CD14-positive monocyte (primary cell): ENCODE data around the gene MYADML2. TPM values are rescaled to one million over a fixed set of nuclear protein-coding genes. Genes with fewer than 3 reads are reported as not detected.

Experiments
- DNase-seq, 3 donors: peaks; one replicate each; pipeline ENCODE4 v3.0.0-alpha.2; 2011 to 2022
- H2AFZ ChIP-seq: 2 replicates; pipeline ENCODE4 v1.6.0; 2012; ENCODE audit warnings: mild to moderate bottlenecking, low read depth, low read length, inconsistent platforms; ENCODE audit not compliant: insufficient read depth, poor library complexity, severe bottlenecking
- H3K27ac ChIP-seq, 2 donors: 1 replicate in 1 of 2; 2 replicates in 1 of 2; pipeline ENCODE4 v1.5.1; 2012 to 2013; ENCODE audit warnings: low read length in 2 of 2, control low read depth in 1 of 2, inconsistent platforms in 1 of 2, low read depth in 1 of 2, mild to moderate bottlenecking in 1 of 2
- H3K27me3 ChIP-seq, 2 donors: one replicate each; pipeline versions ENCODE4 v1.6.0 to v1.6.1; 2011 to 2013; ENCODE audit warnings: low read length in 2 of 2; ENCODE audit not compliant: control insufficient read depth in 2 of 2, insufficient read depth in 2 of 2
- H3K36me3 ChIP-seq, 2 donors: replicated peaks in 1 of 2; 1 replicate in 1 of 2; 2 replicates in 1 of 2; pipeline versions ENCODE4 v1.5.1 to v1.6.1; 2012 to 2013; ENCODE audit warnings: low read length in 2 of 2, control low read depth in 1 of 2, inconsistent platforms in 1 of 2, mild to moderate bottlenecking in 1 of 2; ENCODE audit not compliant: insufficient read depth in 2 of 2, control insufficient read depth in 1 of 2
- H3K4me1 ChIP-seq, 2 donors: 1 replicate in 1 of 2; 2 replicates in 1 of 2; pipeline versions ENCODE4 v1.5.1 to v1.6.1; 2012 to 2013; ENCODE audit warnings: low read length in 2 of 2, control low read depth in 1 of 2, inconsistent platforms in 1 of 2, mild to moderate bottlenecking in 1 of 2, moderate library complexity in 1 of 2; ENCODE audit not compliant: insufficient read depth in 2 of 2, control insufficient read depth in 1 of 2
- H3K4me2 ChIP-seq: replicated peaks from 2 replicates; pipeline ENCODE3; 2012; ENCODE audit warnings: low read length, moderate library complexity, mild to moderate bottlenecking; ENCODE audit not compliant: poor library complexity, severe bottlenecking; ENCODE audit errors: extremely low read depth
- H3K4me3 ChIP-seq, 3 experiments: fragments of 200-600 bp in 1 of 3; sonication (generic) in 1 of 3; replicated peaks in 1 of 3; 1 replicate in 2 of 3; 2 replicates in 1 of 3; pipeline ENCODE4 v1.5.1; 2011 to 2013; ENCODE audit warnings: low read length in 3 of 3, mild to moderate bottlenecking in 3 of 3, control low read depth in 2 of 3, low read depth in 2 of 3, inconsistent platforms in 1 of 3, moderate library complexity in 1 of 3
- H3K79me2 ChIP-seq: 2 replicates; pipeline ENCODE4 v1.6.0; 2012; ENCODE audit warnings: mild to moderate bottlenecking, control low read depth, inconsistent platforms, low read length, moderate library complexity; ENCODE audit not compliant: insufficient read depth
- H3K9ac ChIP-seq: 2 replicates; pipeline ENCODE4 v1.6.0; 2017; ENCODE audit warnings: low read length, mild to moderate bottlenecking; ENCODE audit not compliant: insufficient read depth, poor library complexity, severe bottlenecking
- H3K9me3 ChIP-seq, 2 donors: replicated peaks in 1 of 2; 1 replicate in 1 of 2; 2 replicates in 1 of 2; pipeline versions ENCODE4 v1.5.1 to v1.6.1; 2012 to 2013; ENCODE audit warnings: low read length in 2 of 2, control low read depth in 1 of 2; ENCODE audit not compliant: control insufficient read depth in 1 of 2, insufficient read depth in 1 of 2
- H4K20me1 ChIP-seq: 2 replicates; pipeline ENCODE4 v1.6.0; 2012; ENCODE audit warnings: mild to moderate bottlenecking, low read length, control low read depth, moderate library complexity; ENCODE audit not compliant: insufficient read depth
- H3K27ac Mint-ChIP-seq, 7 donors: one replicate each; pipeline ENCODE4 v1.8.0; 2020; ENCODE audit warnings: mild to moderate bottlenecking in 7 of 7, mixed read lengths in 7 of 7, moderate library complexity in 6 of 7, inconsistent platforms in 2 of 7
- H3K27me3 Mint-ChIP-seq, 3 donors: one replicate each; pipeline ENCODE4 v1.8.0; 2021 to 2022; ENCODE audit warnings: low read depth in 3 of 3, mild to moderate bottlenecking in 3 of 3, mixed read lengths in 3 of 3, moderate library complexity in 3 of 3, inconsistent platforms in 1 of 3
- H3K36me3 Mint-ChIP-seq, 2 donors: one replicate each; pipeline ENCODE4 v1.8.0; 2020; ENCODE audit warnings: mixed read lengths in 2 of 2, inconsistent platforms in 1 of 2, mild to moderate bottlenecking in 1 of 2
- H3K4me1 Mint-ChIP-seq: one replicate; pipeline ENCODE4 v1.8.0; 2020; ENCODE audit warnings: mild to moderate bottlenecking, mixed read lengths
- H3K4me3 Mint-ChIP-seq, 2 donors: one replicate each; pipeline ENCODE4 v1.8.0; 2020; ENCODE audit warnings: mild to moderate bottlenecking in 2 of 2, mixed read lengths in 2 of 2, moderate library complexity in 1 of 2
- H3K9me3 Mint-ChIP-seq, 7 donors: one replicate each; pipeline ENCODE4 v1.8.0; 2020 to 2022; ENCODE audit warnings: mixed read lengths in 7 of 7, mild to moderate bottlenecking in 6 of 7, moderate library complexity in 6 of 7, inconsistent platforms in 2 of 7
- WGBS: methylation state at CpG from one replicate; pipeline ENCODE4 v1.1.5; 2013; ENCODE audit warnings: missing lambda C conversion rate; ENCODE audit not compliant: insufficient coverage; 5-methylcytosine and 5-hydroxymethylcytosine counted together
- intact Hi-C, 2 donors: fragments of 100-400 bp; cut with micrococcal nuclease; formaldehyde crosslinking; loops; one replicate each; pipeline versions ENCODE4 v1.15.0 to v1.15.1; 2023
- polyA plus RNA-seq, 3 donors: library from polyadenylated mRNA; depleted of rRNA in 1 of 3; unstranded in 2 of 3; stranded (reverse) in 1 of 3; fragments of 300-500 nt in 2 of 3; fragments of >200 nt in 1 of 3; fragmentation: Illumina TruSeq in 2 of 3; gene quantifications; 1 replicate in 2 of 3; 2 replicates in 1 of 3; pipeline ENCODE4 v1.2.3, GENCODE V29; 2012 to 2021
- TF ChIP-seq, protein P1 (sequence below): fragments of 200-600 bp; IDR thresholded peaks from one replicate; pipeline ENCODE4 v1.8.0; 2022; ENCODE audit warnings: antibody characterized with exemption, mild to moderate bottlenecking

MYADML2 gene
- polyA plus RNA-seq, 3 donors, result not detected

DNA sequence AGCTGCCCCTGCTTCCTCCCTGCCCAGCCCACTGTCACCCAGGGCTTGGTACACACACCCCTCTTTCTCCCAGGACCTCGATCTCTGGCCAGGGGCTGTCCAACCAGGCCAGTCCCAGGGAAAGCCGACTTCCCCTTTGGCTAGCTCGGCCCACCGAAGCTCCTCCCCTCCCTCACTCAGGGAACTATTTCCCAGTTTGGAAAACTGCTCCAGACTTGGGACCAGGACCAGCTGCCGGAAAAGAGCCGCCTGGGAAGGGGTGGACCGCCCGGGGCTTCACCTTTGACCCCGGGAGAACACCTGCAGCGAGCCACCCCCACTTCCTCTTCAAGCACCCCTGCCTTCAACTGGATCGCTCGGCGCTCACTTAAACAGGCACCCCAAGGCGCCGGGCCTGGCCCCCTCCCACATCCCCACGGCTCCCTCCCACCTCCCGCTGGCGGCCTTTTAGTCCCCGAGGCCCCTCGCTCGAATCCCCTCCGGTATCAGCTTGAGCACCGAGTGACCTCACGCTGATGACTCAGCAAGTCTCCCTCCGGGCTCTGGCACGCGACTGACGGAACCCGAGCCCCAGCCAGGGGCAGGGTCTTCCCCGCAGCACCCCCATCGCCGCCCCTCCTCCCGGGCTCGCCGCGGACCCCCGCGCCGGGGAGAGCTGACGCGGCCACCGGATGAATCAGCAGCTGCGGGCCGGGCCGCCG, 20.4 kb downstream of the MYADML2 start:
- Mint-ChIP-seq H3K4me3 (peak overlapping the region; percentile 91 to 93), H3K4me1 (peaks cover 55% of the 10 kb centered on the region), H3K27ac (peak overlapping the region; percentile 97 to 98 (median 98)), H3K9me3 (peaks cover 0 to 3% (median 0%) of the 10 kb centered on the region in 7 donors), H3K36me3 (peaks cover 8 to 11% of the 10 kb centered on the region in 2 donors), H3K27me3 (peaks cover 25 to 37% (median 28%) of the 10 kb centered on the region in 3 donors)
- H3K4me1 ChIP-seq, result peaks cover 60 to 67% of the 10 kb centered on the region in 2 donors
- H3K9ac ChIP-seq, result peak overlapping the region; percentile 99
- no peak overlapping the region for H2AFZ ChIP-seq
- peaks cover 3 to 4% of the 10 kb centered on the region in 2 donors for H3K36me3 ChIP-seq
- H4K20me1 ChIP-seq, result peaks cover 48% of the 10 kb centered on the region
- peak overlapping the region; percentile 95 to 99 for H3K27ac ChIP-seq
- H3K79me2 ChIP-seq, result peaks cover 56% of the 10 kb centered on the region
- peak overlapping the region; percentile 70 to 81 (median 74) for H3K4me3 ChIP-seq
- intact Hi-C loops, result loop anchor here in 1 of 2 donors (5.0 kb wide), 2 partner anchors 51 to 54 kb away; partner anchors contain the start of genes ARHGDIA and ASPSCR1
- peaks cover 9 to 35% of the 10 kb centered on the region in 2 donors for H3K27me3 ChIP-seq
- H3K9me3 ChIP-seq, result no peaks in the 10 kb centered on the region
- H3K4me2 ChIP-seq, result peak overlapping the region; percentile 90
- DNase-seq, result peak; percentile 88 to 96 (median 89)
- TF ChIP-seq, protein P1, sequence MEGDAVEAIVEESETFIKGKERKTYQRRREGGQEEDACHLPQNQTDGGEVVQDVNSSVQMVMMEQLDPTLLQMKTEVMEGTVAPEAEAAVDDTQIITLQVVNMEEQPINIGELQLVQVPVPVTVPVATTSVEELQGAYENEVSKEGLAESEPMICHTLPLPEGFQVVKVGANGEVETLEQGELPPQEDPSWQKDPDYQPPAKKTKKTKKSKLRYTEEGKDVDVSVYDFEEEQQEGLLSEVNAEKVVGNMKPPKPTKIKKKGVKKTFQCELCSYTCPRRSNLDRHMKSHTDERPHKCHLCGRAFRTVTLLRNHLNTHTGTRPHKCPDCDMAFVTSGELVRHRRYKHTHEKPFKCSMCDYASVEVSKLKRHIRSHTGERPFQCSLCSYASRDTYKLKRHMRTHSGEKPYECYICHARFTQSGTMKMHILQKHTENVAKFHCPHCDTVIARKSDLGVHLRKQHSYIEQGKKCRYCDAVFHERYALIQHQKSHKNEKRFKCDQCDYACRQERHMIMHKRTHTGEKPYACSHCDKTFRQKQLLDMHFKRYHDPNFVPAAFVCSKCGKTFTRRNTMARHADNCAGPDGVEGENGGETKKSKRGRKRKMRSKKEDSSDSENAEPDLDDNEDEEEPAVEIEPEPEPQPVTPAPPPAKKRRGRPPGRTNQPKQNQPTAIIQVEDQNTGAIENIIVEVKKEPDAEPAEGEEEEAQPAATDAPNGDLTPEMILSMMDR, result no peak
- WGBS, result 0% methylated on average over 40 of the region's 46 CpGs

DNA sequence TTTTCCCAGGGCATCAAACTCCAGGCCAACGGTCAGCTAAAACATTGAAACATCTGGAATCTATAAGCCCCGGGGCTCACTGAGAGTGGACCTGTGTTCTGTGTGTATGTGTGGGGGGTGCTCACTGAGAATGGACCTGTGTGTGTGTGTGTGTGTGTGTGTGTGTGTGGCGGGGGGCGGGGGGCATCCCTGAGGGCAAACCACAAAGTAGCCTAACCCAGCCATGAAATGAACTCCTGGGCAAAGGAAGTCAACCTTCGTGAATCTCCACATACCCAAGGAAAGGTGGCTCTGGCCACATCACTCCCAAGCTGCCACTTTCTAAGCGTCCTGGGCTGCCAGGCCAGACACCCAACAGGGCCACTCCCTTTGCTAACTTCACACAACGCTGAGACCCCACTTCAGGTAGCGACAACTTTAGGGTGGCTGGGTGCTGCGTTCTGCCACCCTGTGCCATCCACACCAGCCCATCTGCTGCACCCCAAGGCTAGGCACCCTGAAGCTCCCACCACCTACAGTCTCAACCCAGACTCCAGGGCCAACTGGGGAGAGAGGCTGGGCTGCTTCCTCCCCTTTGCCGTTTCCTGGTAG, 21.1 kb downstream of the MYADML2 start:
- Mint-ChIP-seq H3K4me3 (peak overlapping the region; percentile 91 to 93), H3K4me1 (peaks cover 58% of the 10 kb centered on the region), H3K9me3 (peaks cover 0 to 3% (median 0%) of the 10 kb centered on the region in 7 donors), H3K27me3 (peaks cover 19 to 30% (median 23%) of the 10 kb centered on the region in 3 donors), H3K27ac (peak overlapping the region; percentile 97 to 98 (median 98)), H3K36me3 (peaks cover 11 to 14% of the 10 kb centered on the region in 2 donors)
- intact Hi-C loops, result loop anchor here in 1 of 2 donors (5.0 kb wide), 2 partner anchors 51 to 54 kb away; partner anchors contain the start of genes ARHGDIA and ASPSCR1
- DNase-seq, result no peak
- Histone ChIP-seq H3K9me3 (no peaks in the 10 kb centered on the region), H3K79me2 (peaks cover 63% of the 10 kb centered on the region), H3K4me3 (peak overlapping the region; percentile 70 to 81 (median 74)), H4K20me1 (peaks cover 54% of the 10 kb centered on the region), H2AFZ (no peak overlapping the region), H3K4me2 (peak overlapping the region; percentile 90), H3K27me3 (peaks cover 9 to 29% of the 10 kb centered on the region in 2 donors), H3K9ac (peak overlapping the region; percentile 99), H3K36me3 (peaks cover 4 to 5% of the 10 kb centered on the region in 2 donors), H3K4me1 (peaks cover 65 to 73% of the 10 kb centered on the region in 2 donors), H3K27ac (peak overlapping the region; percentile 95 to 99)
- TF ChIP-seq, protein P1, result no peak
- 46% methylated on average over 8 of the region's 10 CpGs for WGBS
